G401 (cell line): ENCODE data around the gene GLRX5. TPM values are rescaled to one million over a fixed set of nuclear protein-coding genes. Genes with fewer than 3 reads are reported as not detected.
A peak's percentile ranks its signal among the peaks of the same experiment; 100 is the strongest.

Experiments used
- DNase-seq: peaks from one replicate; pipeline ENCODE4 v3.0.0-alpha.2; 2015; ENCODE audit warnings: low spot score
- in situ Hi-C: cut with HindIII; loops from 2 replicates; pipeline ENCODE4 v1.10.0; 2016; ENCODE audit warnings: low sequenced_read_pairs, mixed read lengths
- total RNA-seq: library from RNA; depleted of rRNA; stranded (reverse); fragments of >200 nt; shearing (Covaris generic); gene quantifications from 2 replicates; pipeline ENCODE4 v1.2.3, GENCODE V29; 2014

Gene GLRX5
- total RNA-seq, 1 experiment from 2014 or later: 105 TPM

GRCh38 chr14:95545515-95546168 is 10.8 kb downstream of the GLRX5 start:
- in situ Hi-C loops: no loop called here
- no peak for DNase-seq

- no peak for DNase-seq
- in situ Hi-C loops: no loop called here
Measured at GRCh38 chr14:95547272-95547625, 12.4 kb downstream of the GLRX5 start.

DNA sequence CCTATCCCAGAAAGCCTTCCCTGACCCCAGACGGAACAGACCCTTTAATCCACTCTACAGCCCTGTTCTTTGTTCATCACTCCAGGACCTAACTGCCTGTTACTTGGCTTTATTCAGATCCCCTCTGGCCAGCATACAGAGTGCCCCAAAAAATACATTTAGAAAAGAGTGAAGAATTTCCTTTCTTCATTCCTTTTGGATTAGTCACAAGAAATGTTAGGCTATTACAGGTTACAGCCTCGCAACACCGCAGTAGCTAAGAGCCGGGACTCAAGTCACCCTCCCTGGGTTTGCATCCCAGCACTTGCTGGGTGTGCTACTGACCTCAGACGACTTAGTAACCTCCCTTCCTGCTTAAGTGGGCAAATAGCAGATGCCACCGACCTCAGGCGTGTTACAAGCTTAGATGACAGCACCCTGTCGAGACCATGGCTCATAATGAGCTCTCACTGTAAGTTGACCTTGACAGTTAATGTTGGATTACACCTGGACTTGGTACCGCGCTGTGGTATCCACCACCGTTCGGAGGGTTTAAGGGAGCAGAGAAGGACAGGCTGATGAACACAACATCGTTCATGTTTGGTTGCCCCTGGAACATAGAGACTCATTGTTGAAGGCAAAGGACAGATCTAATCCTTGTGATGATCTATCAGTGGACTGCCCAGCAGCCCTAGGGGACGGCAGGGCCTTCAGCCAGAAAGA is 12.9 kb downstream of the GLRX5 start:
- no peak for DNase-seq
- in situ Hi-C loops: no loop called here

DNA sequence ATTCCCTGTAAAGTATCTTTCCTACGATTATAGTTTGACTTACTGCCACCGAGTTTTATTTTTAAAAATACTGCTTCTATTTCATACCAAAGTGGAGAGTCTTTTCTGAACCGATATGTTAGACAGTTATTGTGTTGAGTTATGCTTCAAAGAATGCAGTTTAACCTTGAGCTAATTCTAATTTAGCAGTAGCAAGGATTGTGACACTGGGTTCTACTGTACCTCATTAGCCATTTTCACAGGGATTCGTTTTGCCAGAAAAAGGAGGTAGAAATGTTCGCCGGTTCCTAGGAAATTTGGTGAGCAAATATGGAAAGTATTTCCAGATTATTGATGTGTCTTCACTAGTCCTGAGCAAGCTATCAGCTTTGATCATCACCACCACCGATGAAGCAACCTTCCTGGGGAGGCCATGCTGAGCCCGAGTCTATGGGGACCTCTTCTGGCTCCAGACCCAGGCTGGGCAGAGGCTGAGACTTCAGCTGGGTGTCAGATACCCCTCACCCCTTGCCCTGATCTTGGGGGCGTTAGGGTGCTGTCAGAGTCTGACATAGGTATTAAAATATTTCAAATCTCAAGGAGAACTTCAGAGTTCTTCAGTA is 13.6 kb downstream of the GLRX5 start:
- in situ Hi-C loops: no loop called here
- no peak for DNase-seq

- in situ Hi-C loops: no loop called here
- no peak for DNase-seq
Measured at GRCh38 chr14:95549656-95550585, 15.1 kb downstream of the GLRX5 start.

DNA sequence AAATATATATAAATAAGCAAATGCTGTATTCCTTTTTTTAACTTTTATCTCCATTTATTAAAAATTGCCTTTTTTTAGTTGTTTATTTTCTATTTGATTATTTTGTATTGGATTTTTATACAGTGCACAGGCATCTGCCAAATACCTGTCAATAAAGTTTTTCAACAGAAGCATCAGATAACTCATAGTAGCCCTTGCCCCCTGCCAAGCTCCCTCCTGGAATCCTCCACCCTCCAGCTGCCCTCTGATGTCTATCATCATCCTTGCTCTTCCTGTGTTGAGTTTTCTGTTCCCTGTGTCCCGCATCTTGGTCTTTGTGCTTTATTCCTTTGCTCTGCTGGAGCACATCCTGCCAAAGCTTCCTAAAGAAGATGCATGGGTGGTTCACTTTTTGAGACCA is 16.6 kb downstream of the GLRX5 start:
- in situ Hi-C loops: no loop called here
- DNase-seq: no peak

DNA sequence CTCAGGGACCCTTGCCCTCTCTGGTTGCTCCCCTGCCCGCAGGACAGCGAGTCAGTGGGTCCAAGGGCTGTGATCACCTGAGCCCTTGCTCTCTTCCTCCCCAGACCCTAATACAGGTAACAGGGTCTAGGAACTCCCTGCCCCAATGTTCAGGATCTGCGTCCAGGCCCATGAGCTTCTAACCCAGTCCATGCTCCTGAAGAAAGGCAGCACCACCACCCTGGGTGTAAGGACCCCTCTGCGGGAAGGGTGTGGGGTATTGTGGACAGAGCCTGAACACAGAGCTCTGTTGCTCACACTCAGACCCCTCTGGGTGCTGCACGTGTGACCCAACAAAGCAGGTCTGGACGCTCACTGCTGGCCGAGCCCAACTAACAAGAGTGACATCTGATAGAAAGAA is 18.3 kb downstream of the GLRX5 start:
- in situ Hi-C loops: no loop called here
- DNase-seq: no peak

DNA sequence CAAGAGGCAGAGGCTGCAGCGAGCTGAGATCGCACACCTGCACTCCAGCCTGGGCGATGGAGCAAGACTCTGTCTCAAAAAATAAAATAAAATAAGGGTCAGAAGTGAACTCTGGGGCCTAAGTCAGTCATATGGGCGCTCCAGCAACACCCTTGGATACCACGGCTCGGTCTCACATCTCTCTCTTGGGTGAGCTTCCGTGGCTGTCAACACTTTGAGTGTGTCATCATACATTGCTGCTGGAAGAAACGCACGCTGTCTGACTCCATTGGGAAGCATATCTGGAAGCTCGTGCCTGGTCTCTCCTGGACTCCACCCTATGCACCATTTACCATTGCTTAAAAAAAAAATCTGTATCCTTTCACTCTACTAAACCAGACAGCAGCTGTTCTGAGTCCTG is 20.2 kb downstream of the GLRX5 start:
- in situ Hi-C loops: no loop called here

GRCh38 chr14:95557291-95557690 is 22.4 kb downstream of the GLRX5 start:
- DNase-seq: no peak
- in situ Hi-C loops: no loop called here

More for the DNA sequence above, 20.2 kb downstream of the GLRX5 start:
- no peak for DNase-seq

GRCh38 chr14:95557832-95558231 is 23.0 kb downstream of the GLRX5 start:
- DNase-seq: no peak
- in situ Hi-C loops: no loop called here

DNA sequence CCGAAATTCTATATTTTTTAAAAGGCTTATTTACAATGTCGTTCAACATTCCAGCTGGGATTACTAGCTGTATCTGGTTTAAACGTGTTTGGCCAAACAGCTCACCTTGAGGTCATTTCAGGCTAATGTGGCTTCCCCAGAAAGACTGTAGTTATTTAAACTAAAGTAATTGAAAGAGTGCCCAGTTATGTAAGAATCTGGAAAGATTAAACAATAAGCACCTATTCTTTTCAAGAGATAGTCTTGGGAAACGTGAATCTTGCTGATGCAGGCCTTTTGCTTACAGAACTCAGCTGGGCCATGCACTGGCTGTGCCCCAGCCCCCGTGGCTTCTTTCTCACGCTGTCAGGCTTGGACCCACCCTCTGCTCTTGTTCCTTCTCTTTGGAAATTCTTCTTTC is 24.4 kb downstream of the GLRX5 start:
- no peak for DNase-seq
- in situ Hi-C loops: no loop called here

DNA sequence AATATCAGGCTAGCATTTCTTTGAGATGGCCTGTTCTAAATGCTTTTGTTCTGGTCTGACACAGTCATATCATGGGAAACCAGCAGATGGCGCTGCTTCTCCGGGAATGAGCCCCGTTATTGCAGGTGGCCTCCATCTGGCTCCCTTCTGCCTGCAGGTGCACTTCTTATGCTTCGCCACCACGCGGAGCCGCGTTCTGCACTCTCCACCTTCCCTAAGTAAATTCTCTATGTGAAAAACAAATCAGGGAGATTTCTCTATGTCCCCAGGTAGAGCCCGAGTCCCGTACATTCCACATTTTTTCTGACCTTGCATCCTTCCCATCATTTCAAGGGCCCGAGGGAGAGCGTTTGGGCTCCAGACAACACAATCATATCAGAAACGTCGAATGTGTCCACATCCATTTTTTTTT is 26.2 kb downstream of the GLRX5 start:
- in situ Hi-C loops: no loop called here
- DNase-seq: peak; percentile 94

DNA sequence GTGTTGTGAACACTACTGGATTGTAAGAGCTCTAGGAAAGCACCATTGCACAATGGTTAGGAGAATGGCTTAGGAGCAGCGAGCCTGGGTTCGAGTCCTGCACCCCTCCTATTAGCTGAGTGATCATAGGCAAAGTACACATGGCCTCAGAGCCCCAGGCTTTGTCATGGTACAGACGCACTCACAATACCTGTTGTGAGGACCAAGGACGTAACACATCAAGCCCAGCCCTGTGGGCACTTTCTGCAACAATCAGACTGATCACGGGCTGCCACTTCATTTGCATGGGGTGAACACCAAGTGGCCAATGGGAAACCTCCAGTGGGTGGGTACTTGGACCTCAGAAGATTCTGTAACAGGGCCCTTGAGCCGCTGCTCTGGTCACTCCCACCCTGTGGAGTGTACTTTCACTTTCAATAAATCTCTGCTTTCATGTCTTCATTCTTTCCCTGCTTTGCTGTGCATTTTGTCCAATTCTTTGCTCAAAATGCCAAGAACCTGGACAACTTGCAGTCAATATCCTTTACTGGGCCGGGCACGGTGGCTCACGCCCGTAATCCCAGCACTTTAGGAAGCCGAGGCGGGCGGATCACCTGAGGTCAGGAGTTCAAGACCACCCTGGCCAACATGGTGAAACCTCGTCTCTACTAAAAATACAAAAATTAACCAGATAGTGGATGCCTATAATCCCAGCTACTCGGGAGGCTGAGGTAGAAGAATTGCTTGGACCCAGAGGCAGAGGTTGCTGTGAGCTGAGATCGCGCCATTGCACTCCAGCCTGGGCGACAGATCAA is 28.2 kb downstream of the GLRX5 start:
- no peak for DNase-seq
- in situ Hi-C loops: no loop called here

DNA sequence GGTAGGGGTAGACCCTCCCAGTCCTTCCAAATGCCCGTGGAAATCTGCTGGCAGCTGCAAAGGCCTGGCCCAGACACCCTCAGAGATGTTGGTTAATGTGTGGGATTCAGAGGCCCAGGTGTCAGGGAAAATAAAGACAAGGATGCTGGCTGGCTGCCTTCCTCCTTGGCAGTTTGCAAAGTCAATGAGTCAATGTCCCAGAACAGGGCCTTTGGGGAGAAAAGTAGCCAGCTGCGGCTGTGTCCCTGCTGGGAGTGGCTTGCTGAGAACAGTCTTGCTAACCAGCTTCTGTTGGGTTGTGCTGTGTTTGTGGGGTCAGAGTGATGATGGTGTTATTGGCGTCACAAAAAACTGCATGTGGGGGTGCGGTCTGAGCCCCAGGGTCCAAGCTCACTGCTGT is 29.2 kb downstream of the GLRX5 start:
- no peak for DNase-seq
- in situ Hi-C loops: no loop called here

DNA sequence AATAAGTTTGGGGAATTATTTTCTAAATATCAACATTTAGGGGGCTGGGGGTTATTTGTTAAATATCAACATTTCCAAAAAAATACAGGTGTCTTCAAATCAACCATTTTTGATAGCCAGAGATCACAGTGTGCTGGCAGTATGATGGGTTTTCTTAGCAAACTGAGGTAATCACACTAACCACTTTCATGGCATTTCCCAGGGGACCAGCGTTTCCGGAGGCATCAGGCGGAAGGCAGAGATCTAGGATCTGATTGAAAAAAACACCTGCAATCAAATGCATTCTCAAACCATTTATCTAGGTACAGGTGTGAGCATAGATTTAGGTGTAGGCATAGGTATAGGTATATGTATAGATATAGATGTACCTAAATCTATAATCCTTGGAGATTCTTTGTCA is 34.6 kb downstream of the GLRX5 start:
- in situ Hi-C loops: no loop called here
- DNase-seq: no peak

DNA sequence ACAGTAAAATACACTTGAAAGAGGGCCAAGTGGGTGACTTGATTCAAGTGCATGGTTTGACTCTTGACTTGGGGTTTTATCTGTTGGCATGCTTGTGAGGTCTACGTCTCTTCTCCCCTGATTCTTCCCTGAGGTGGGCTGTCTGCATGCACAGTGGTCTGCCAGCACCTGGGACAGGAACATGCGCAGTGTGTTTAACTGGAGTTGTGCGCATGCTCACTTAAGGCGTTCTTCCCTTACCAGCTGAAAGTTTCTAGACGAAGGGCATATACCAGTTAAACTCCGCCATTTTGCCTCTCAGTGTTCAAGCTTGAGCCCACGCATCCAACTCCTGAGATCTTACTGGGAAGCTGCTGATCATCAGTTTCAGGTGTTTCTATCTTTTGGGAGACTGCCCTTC is 38.5 kb downstream of the GLRX5 start:
- DNase-seq: no peak
- in situ Hi-C loops: no loop called here

DNA sequence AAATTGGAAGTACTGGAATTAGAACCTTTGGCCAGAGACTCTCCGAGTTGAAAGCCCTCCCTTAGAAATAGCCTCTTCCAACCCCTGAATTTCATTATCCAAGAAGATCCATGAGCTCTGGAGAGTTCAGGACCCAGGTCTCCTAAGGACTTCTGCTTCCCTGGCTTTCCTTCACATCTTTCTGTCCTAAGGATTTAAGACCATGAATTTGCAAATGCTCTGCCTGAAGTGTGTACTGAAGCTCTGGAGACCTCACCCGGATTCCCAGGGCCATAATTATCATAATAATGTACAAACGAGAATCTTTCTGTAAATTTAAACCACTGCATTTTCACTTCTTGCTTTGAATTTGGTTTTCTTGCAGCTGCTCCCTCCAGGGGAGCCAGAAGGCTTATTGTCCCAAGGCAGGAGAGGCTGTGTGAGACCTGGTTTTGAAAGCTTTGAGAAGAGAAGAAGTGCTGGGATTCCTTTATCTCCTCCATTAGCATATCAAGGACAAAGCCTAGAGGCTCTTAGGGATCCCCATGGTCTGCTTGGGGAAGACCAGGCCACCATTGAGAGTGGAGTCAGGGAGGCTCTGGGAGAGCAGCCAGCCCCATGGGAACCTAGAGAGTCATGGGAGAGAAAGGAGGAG is 41.1 kb downstream of the GLRX5 start:
- DNase-seq: no peak
- in situ Hi-C loops: no loop called here

- DNase-seq: no peak
- in situ Hi-C loops: no loop called here
Measured at GRCh38 chr14:95577067-95577800, 42.4 kb downstream of the GLRX5 start.
